ENCODE measurements around the gene FNDC10.

Gene FNDC10

GRCh38 chr1:1615256-1616044 is 15.5 kb upstream of the FNDC10 start, which contains the start of gene MIB2:
Gene MIB2 (plus strand): TSS chr1:1615500. CDS start chr1:1623453, 7,953 bp downstream.
- no peak for TF ChIP-seq NFIC (IDR thresholded peaks at IDR 0.05)
- TF ChIP-seq CEBPB (IDR thresholded peaks at IDR 0.05) = no peak
- TF ChIP-seq ZBTB7A (IDR thresholded peaks at IDR 0.05; ENCODE audit: low read depth) = peak; percentile 78; the same call in 1 of the 2 replicates
- peak; percentile 95 for TF ChIP-seq CREB1 (IDR thresholded peaks at IDR 0.05; ENCODE audit: low read depth)
- TF ChIP-seq, protein P1, sequence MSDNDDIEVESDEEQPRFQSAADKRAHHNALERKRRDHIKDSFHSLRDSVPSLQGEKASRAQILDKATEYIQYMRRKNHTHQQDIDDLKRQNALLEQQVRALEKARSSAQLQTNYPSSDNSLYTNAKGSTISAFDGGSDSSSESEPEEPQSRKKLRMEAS (IDR thresholded peaks at IDR 0.05) = peak; percentile 55
- TF ChIP-seq, protein P2, sequence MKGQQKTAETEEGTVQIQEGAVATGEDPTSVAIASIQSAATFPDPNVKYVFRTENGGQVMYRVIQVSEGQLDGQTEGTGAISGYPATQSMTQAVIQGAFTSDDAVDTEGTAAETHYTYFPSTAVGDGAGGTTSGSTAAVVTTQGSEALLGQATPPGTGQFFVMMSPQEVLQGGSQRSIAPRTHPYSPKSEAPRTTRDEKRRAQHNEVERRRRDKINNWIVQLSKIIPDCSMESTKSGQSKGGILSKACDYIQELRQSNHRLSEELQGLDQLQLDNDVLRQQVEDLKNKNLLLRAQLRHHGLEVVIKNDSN (IDR thresholded peaks at IDR 0.05) = peak; percentile 34; the same call in 1 of the 2 replicates
- TF ChIP-seq, protein P3, sequence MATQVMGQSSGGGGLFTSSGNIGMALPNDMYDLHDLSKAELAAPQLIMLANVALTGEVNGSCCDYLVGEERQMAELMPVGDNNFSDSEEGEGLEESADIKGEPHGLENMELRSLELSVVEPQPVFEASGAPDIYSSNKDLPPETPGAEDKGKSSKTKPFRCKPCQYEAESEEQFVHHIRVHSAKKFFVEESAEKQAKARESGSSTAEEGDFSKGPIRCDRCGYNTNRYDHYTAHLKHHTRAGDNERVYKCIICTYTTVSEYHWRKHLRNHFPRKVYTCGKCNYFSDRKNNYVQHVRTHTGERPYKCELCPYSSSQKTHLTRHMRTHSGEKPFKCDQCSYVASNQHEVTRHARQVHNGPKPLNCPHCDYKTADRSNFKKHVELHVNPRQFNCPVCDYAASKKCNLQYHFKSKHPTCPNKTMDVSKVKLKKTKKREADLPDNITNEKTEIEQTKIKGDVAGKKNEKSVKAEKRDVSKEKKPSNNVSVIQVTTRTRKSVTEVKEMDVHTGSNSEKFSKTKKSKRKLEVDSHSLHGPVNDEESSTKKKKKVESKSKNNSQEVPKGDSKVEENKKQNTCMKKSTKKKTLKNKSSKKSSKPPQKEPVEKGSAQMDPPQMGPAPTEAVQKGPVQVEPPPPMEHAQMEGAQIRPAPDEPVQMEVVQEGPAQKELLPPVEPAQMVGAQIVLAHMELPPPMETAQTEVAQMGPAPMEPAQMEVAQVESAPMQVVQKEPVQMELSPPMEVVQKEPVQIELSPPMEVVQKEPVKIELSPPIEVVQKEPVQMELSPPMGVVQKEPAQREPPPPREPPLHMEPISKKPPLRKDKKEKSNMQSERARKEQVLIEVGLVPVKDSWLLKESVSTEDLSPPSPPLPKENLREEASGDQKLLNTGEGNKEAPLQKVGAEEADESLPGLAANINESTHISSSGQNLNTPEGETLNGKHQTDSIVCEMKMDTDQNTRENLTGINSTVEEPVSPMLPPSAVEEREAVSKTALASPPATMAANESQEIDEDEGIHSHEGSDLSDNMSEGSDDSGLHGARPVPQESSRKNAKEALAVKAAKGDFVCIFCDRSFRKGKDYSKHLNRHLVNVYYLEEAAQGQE (IDR thresholded peaks at IDR 0.05; ENCODE audit: low read depth) = no peak
- TF ChIP-seq TAF1 (IDR thresholded peaks at IDR 0.05; ENCODE audit: low read depth) = peak; percentile 46
- no peak for TF ChIP-seq FOXM1 (IDR thresholded peaks at IDR 0.05; ENCODE audit: borderline replicate concordance, low read depth)
- TF ChIP-seq EP300 (IDR thresholded peaks at IDR 0.05; ENCODE audit: borderline replicate concordance) = peak; percentile 32; the same call in 1 of the 2 replicates
- peak; percentile 85 for TF ChIP-seq EGR1 (IDR thresholded peaks at IDR 0.05)
- TF ChIP-seq YY1 (IDR thresholded peaks at IDR 0.05; ENCODE audit: low read depth) = no peak
- no peak for TF ChIP-seq TEAD4 (IDR thresholded peaks at IDR 0.05)

DNA sequence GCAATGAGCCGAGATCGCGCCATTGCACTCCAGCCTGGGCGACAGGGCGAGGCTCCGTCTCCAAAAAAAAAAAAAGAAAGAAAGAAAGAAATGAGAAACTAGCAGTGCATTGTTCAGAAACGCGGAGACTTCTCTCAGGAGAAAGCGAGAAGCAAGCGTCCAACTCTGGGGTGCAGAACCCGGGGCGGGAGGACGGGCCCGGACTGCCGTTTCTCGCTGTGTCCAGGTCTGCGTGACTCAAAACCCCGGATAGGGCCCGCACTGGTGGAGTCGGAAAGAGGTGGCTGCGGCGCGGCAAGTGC is 15.0 kb upstream of the FNDC10 start:
- TF ChIP-seq EGR1 (IDR thresholded peaks at IDR 0.05) (no peak), TAF1 (IDR thresholded peaks at IDR 0.05; ENCODE audit: low read depth) (peak; percentile 9; the same call in 1 of the 2 replicates)

DNA sequence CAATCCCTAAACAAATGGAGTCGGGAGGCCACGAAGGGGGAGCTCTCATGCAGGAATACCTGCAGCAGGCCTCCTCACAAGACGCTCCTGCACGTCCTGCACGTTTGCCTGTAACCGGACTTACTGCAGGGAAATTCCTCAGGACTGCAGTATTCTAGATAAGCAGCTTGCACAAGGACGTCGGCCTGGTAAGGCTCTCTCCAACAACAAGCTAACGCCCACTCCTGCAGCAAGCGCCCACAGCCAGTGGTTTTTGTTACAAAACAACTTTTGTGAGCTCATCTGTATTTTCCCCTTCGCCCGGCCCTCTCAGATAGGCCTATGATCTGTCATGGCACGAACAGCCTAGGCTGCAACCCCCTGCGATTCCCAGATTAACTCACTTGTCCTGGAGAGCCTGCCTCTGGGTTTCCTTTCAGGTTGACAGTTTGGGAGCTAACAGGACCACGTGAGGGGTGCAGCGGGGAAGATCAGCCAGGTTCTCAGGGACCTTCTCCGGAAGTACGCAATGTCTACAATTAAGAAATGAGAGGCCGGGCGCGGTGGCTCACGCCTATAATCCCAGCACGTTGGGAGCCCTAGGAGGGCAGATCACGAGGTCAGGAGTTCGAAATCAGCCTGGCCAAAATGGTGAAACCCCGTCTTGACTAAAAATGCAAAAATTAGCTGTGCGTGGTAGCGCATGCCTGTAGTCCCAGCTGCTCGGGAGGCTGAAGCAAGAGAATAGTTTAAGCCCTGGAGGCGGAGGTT is 14.4 kb upstream of the FNDC10 start:
- no peak for TF ChIP-seq RAD21 (IDR thresholded peaks at IDR 0.05; ENCODE audit: low read depth)
- no peak for TF ChIP-seq ZBTB7A (IDR thresholded peaks at IDR 0.05; ENCODE audit: low read depth)
- no peak for TF ChIP-seq CREB1 (IDR thresholded peaks at IDR 0.05; ENCODE audit: low read depth)

GRCh38 chr1:1613509-1614082 is 13.7 kb upstream of the FNDC10 start:
- TF ChIP-seq ZBTB7A (IDR thresholded peaks at IDR 0.05; ENCODE audit: low read depth) (no peak), FOXM1 (IDR thresholded peaks at IDR 0.05; ENCODE audit: borderline replicate concordance, low read depth) (no peak), TAF1 (IDR thresholded peaks at IDR 0.05; ENCODE audit: low read depth) (no peak), TEAD4 (IDR thresholded peaks at IDR 0.05) (no peak), EP300 (IDR thresholded peaks at IDR 0.05; ENCODE audit: borderline replicate concordance) (no peak), EGR1 (IDR thresholded peaks at IDR 0.05) (no peak), CREB1 (IDR thresholded peaks at IDR 0.05; ENCODE audit: low read depth) (no peak), TCF12 (IDR thresholded peaks at IDR 0.05; ENCODE audit: low read depth) (no peak), YY1 (IDR thresholded peaks at IDR 0.05; ENCODE audit: low read depth) (no peak), CEBPB (IDR thresholded peaks at IDR 0.05) (no peak), RAD21 (IDR thresholded peaks at IDR 0.05; ENCODE audit: low read depth) (no peak), NFIC (IDR thresholded peaks at IDR 0.05) (no peak)
- TF ChIP-seq, protein P1 (IDR thresholded peaks at IDR 0.05) = no peak
- TF ChIP-seq, protein P2 (IDR thresholded peaks at IDR 0.05) = no peak
- TF ChIP-seq, protein P3 (IDR thresholded peaks at IDR 0.05; ENCODE audit: low read depth) = no peak

GRCh38 chr1:1612104-1612400 is 12.1 kb upstream of the FNDC10 start:
- TF ChIP-seq NFIC (IDR thresholded peaks at IDR 0.05) (no peak), EGR1 (IDR thresholded peaks at IDR 0.05) (no peak), YY1 (IDR thresholded peaks at IDR 0.05; ENCODE audit: low read depth) (no peak), FOXM1 (IDR thresholded peaks at IDR 0.05; ENCODE audit: borderline replicate concordance, low read depth) (no peak), TAF1 (IDR thresholded peaks at IDR 0.05; ENCODE audit: low read depth) (no peak), TEAD4 (IDR thresholded peaks at IDR 0.05) (no peak), TCF12 (IDR thresholded peaks at IDR 0.05; ENCODE audit: low read depth) (no peak), CREB1 (IDR thresholded peaks at IDR 0.05; ENCODE audit: low read depth) (no peak), ZBTB7A (IDR thresholded peaks at IDR 0.05; ENCODE audit: low read depth) (no peak), EP300 (IDR thresholded peaks at IDR 0.05; ENCODE audit: borderline replicate concordance) (no peak)
- TF ChIP-seq, protein P3 (IDR thresholded peaks at IDR 0.05; ENCODE audit: low read depth) = no peak
- TF ChIP-seq, protein P2 (IDR thresholded peaks at IDR 0.05) = no peak

Measured in Ishikawa (cell line).